Lung (tissue), 12 donors: ENCODE results near the gene MEAK7. TPM values are rescaled to one million over a fixed set of nuclear protein-coding genes. Genes with fewer than 3 reads are reported as not detected.

Experiments used
- ATAC-seq: fragments of 200-7000 bp; cut with Tn5 transposase; one replicate; pipeline ENCODE4 v1.9.1; 2020; ENCODE audit warnings: moderate number of reproducible peaks; ENCODE audit not compliant: insufficient read depth, low FRiP score
- DNase-seq, 3 donors: peaks; one replicate each; pipeline ENCODE4 v3.0.0-alpha.2; 2013 to 2017
- H3K27ac ChIP-seq, 2 donors: one replicate each; pipeline ENCODE4 v1.5.1; 2013; ENCODE audit warnings: mild to moderate bottlenecking in 2 of 2, moderate library complexity in 2 of 2, control low read depth in 1 of 2, inconsistent platforms in 1 of 2, low read depth in 1 of 2, low read length in 1 of 2
- H3K27me3 ChIP-seq, 3 donors: one replicate each; pipeline ENCODE4 v1.5.1; 2013; ENCODE audit warnings: low read length in 2 of 3; ENCODE audit not compliant: control insufficient read depth in 3 of 3, insufficient read depth in 3 of 3
- H3K36me3 ChIP-seq, 4 donors: one replicate each; pipeline ENCODE4 v1.5.1; 2013; ENCODE audit warnings: low read length in 4 of 4, mild to moderate bottlenecking in 1 of 4, moderate library complexity in 1 of 4; ENCODE audit not compliant: control insufficient read depth in 4 of 4, insufficient read depth in 4 of 4
- H3K4me1 ChIP-seq, 5 donors: one replicate each; pipeline ENCODE4 v1.5.1; 2013; ENCODE audit warnings: low read length in 5 of 5, mild to moderate bottlenecking in 2 of 5, moderate library complexity in 1 of 5; ENCODE audit not compliant: control insufficient read depth in 5 of 5, insufficient read depth in 5 of 5
- H3K4me3 ChIP-seq: one replicate; pipeline ENCODE4 v1.5.1; 2013; ENCODE audit warnings: mild to moderate bottlenecking, control low read depth, moderate library complexity
- H3K9ac ChIP-seq, 2 donors: one replicate each; pipeline ENCODE4 v1.5.1; 2013; ENCODE audit warnings: low read length in 2 of 2, control low read depth in 1 of 2; ENCODE audit not compliant: insufficient read depth in 1 of 2
- H3K9me3 ChIP-seq, 4 donors: one replicate each; pipeline ENCODE4 v1.5.1; 2013; ENCODE audit warnings: low read length in 3 of 4, mild to moderate bottlenecking in 1 of 4, moderate library complexity in 1 of 4; ENCODE audit not compliant: control insufficient read depth in 4 of 4, insufficient read depth in 3 of 4
- WGBS, 2 donors: extraction: QIAGEN DNeasy Blood & Tissue Kit; methylation state at CpG; one replicate each; pipeline ENCODE4 v1.1.7; 2013; 5-methylcytosine and 5-hydroxymethylcytosine counted together
- polyA plus RNA-seq, 2 donors: library from polyadenylated mRNA; stranded (reverse); fragments of 200-250 nt; gene quantifications; one replicate each; pipeline ENCODE4 v1.2.1, GENCODE V29; 2013
- total RNA-seq, 2 donors: library from RNA; depleted of rRNA in 1 of 2; stranded (reverse); fragments of >200 nt in 1 of 2; gene quantifications; one replicate each; pipeline ENCODE4 v1.2.1, GENCODE V29; 2014 to 2021
- TF ChIP-seq, protein P1 (sequence below): IDR thresholded peaks from 2 replicates; pipeline ENCODE4 v1.5.1; 2012; ENCODE audit warnings: mild to moderate bottlenecking; ENCODE audit errors: control extremely low read depth, extremely low read depth
- donor health status: control.
- donor health status: control.
- donor health status: Bipolar disorder and iron deficiency.
- donor health status: healthy.
- donor health status: DM: yes; HTN: yes; CAD: no.

MEAK7 gene
- total and polyA plus RNA-seq, 4 donors: 4.8 to 16.9 (median 11.2) TPM

DNA sequence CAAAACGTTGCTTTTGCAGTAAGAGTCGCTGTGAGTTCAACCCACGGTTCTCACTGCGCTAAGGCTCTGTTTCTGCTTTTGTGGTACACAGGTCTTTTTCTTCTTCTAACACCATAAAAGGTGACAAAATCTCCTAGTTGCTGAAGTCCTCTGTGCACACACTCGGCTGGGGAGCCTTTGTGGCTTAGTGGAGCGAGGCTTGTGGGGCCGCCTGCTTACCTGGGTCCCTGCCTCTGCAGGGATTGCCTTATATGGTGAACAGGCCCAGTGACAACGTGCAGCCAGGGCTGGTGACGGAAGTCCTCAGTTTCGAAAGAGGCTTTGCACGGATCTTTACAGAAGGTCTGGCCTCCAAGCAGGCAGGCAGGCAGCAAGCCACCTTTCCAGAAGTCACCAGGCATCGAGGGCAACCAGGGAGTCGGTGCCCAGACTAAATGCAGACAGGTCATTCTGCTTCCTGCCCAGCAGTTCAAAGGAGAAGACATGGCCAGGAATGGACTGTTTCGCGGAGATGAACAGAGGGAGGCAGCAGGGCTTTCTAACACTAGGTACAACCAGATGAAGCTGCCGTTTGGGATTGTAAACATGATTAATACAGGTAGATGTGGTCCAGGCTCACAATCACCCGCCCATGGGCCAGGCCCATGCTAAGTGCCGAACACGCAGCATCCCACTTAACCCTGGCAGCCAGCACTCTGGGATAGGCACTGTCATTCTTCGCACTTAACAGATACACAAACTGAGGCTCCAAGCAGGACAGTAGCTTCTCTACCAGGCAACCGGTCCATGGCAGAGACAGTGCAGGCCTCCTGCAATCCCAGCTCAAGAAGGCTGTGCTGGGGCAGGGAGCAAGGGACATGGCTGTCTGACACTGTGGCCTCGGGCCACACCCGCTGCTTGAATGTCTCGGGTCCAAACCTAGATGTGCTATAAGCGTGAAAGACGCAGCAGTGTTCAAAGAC lies 10.7 kb upstream of the MEAK7 start:
- H3K4me3 ChIP-seq: no peak overlapping the region
- 50 to 65% methylated on average over 26 of the region's 26 CpGs for WGBS, 2 donors
- peak; percentile 58 for ATAC-seq
- DNase-seq: peak in 2 of 3 donors; percentile 26 to 49
- no peaks in the 10 kb centered on the region for H3K27me3 ChIP-seq
- H3K36me3 ChIP-seq: no peaks in the 10 kb centered on the region
- TF ChIP-seq, protein P1, sequence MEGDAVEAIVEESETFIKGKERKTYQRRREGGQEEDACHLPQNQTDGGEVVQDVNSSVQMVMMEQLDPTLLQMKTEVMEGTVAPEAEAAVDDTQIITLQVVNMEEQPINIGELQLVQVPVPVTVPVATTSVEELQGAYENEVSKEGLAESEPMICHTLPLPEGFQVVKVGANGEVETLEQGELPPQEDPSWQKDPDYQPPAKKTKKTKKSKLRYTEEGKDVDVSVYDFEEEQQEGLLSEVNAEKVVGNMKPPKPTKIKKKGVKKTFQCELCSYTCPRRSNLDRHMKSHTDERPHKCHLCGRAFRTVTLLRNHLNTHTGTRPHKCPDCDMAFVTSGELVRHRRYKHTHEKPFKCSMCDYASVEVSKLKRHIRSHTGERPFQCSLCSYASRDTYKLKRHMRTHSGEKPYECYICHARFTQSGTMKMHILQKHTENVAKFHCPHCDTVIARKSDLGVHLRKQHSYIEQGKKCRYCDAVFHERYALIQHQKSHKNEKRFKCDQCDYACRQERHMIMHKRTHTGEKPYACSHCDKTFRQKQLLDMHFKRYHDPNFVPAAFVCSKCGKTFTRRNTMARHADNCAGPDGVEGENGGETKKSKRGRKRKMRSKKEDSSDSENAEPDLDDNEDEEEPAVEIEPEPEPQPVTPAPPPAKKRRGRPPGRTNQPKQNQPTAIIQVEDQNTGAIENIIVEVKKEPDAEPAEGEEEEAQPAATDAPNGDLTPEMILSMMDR: no peak
- H3K9me3 ChIP-seq: no peaks in the 10 kb centered on the region
- no peak overlapping the region for H3K9ac ChIP-seq
- H3K4me1 ChIP-seq: peaks cover 0 to 5% (median 2%) of the 10 kb centered on the region in 5 donors
- H3K27ac ChIP-seq: peak overlapping the region in 1 of 2 donors; percentile 63

GRCh38 chr16:84514295-84514873 lies 9.9 kb upstream of the MEAK7 start:
- H3K36me3 ChIP-seq: no peaks in the 10 kb centered on the region
- no peaks in the 10 kb centered on the region for H3K9me3 ChIP-seq
- H3K9ac ChIP-seq: no peak overlapping the region
- TF ChIP-seq, protein P1: no peak
- no peak overlapping the region for H3K4me3 ChIP-seq
- WGBS, 2 donors: 64 to 75% methylated on average over 14 of the region's 14 CpGs
- peaks cover 0 to 3% (median 2%) of the 10 kb centered on the region in 5 donors for H3K4me1 ChIP-seq
- ATAC-seq (no peak), DNase-seq (no peak)
- no peaks in the 10 kb centered on the region for H3K27me3 ChIP-seq
- peak overlapping the region in 1 of 2 donors; percentile 34 for H3K27ac ChIP-seq

- Histone ChIP-seq H3K9me3 (no peaks in the 10 kb centered on the region), H3K36me3 (no peaks in the 10 kb centered on the region), H3K4me1 (peaks cover 0 to 3% (median 0%) of the 10 kb centered on the region in 5 donors), H3K4me3 (no peak overlapping the region), H3K27me3 (no peaks in the 10 kb centered on the region), H3K9ac (no peak overlapping the region), H3K27ac (no peak overlapping the region)
- WGBS, 2 donors: 76 to 82% methylated on average over 11 of the region's 11 CpGs
- no peak for DNase-seq
- TF ChIP-seq, protein P1: no peak
- ATAC-seq: no peak
Observed at GRCh38 chr16:84513666-84514065, 9.2 kb upstream of the MEAK7 start.
